ENCODE measurements around the gene NXPE2.

DNA sequence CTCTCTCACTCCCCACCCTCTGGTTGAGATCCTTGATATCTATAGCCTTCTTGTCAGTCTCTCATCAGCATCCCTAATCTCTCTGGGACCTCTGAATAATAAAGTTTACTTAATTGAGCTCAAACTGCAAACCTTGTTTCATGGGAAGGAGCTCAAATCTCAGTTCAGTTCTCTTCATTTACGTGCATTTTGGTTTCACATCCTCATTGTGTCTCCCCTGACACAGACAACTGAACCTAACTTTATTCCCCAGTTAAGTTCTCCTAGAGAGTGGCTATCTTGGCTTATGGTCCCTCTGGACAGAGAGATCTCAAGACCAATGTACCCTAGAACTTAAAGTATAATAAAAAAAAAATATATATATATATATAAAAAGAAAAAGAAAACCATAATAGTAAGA lies 47.3 kb downstream of the NXPE2 start:
- TF ChIP-seq, protein P1, sequence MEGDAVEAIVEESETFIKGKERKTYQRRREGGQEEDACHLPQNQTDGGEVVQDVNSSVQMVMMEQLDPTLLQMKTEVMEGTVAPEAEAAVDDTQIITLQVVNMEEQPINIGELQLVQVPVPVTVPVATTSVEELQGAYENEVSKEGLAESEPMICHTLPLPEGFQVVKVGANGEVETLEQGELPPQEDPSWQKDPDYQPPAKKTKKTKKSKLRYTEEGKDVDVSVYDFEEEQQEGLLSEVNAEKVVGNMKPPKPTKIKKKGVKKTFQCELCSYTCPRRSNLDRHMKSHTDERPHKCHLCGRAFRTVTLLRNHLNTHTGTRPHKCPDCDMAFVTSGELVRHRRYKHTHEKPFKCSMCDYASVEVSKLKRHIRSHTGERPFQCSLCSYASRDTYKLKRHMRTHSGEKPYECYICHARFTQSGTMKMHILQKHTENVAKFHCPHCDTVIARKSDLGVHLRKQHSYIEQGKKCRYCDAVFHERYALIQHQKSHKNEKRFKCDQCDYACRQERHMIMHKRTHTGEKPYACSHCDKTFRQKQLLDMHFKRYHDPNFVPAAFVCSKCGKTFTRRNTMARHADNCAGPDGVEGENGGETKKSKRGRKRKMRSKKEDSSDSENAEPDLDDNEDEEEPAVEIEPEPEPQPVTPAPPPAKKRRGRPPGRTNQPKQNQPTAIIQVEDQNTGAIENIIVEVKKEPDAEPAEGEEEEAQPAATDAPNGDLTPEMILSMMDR (conservative IDR thresholded peaks at IDR 0.05; ENCODE audit: low read depth, low read length): no peak
- no peak for TF ChIP-seq EZH2 (IDR thresholded peaks at IDR 0.05; ENCODE audit: borderline replicate concordance, low read depth, low read length, poor library complexity, severe bottlenecking)
